Suprapubic skin (tissue), 3 donors: Measurements from ENCODE around the gene SEC14L2.

Experiments used
- CTCF ChIP-seq, 2 donors: fragments of 200-600 bp in 1 of 2; fragments of 450-650 bp in 1 of 2; sonication (generic) in 1 of 2; IDR thresholded peaks; one replicate each; pipeline ENCODE4 v1.5.1; 2016 to 2019; ENCODE audit warnings: antibody characterized with exemption in 2 of 2, mild to moderate bottlenecking in 1 of 2, moderate library complexity in 1 of 2
- POLR2A ChIP-seq, 2 donors: fragments of 450-650 bp; IDR thresholded peaks; one replicate each; pipeline ENCODE4 v1.6.1; 2017; ENCODE audit warnings: antibody characterized with exemption in 2 of 2, mild to moderate bottlenecking in 2 of 2, moderate library complexity in 2 of 2

GRCh38 chr22:30347255-30347892, 49.4 kb upstream of the SEC14L2 start:
- TF ChIP-seq CTCF (IDR thresholded peaks at IDR 0.05) (no peak), POLR2A (IDR thresholded peaks at IDR 0.05) (no peak)
